DND-41 (cell line): Measurements from ENCODE around the gene PAN3.

Experiments
- ATAC-seq: fragments of 200-7000 bp; cut with Tn5 transposase; 3 replicates; pipeline ENCODE4 v1.9.1; 2021; ENCODE audit warnings: low read depth; ENCODE audit not compliant: insufficient read depth
- DNase-seq: peaks from one replicate; pipeline ENCODE4 v3.0.0-alpha.2; 2020
- H2AFZ ChIP-seq: 2 replicates; pipeline ENCODE4 v1.6.0; 2012; ENCODE audit warnings: low read depth, low read length
- H3K27ac ChIP-seq: 2 replicates; pipeline ENCODE4 v1.5.1; 2012; ENCODE audit warnings: low read length, inconsistent platforms
- H3K27me3 ChIP-seq: fragments of 200-600 bp; sonication (generic); 2 replicates; pipeline ENCODE4 v1.6.0; 2012; ENCODE audit warnings: low read length, mild to moderate bottlenecking, inconsistent platforms; ENCODE audit not compliant: insufficient read depth, poor library complexity
- H3K36me3 ChIP-seq: 2 replicates; pipeline ENCODE4 v1.5.1; 2012; ENCODE audit warnings: low read length, inconsistent platforms; ENCODE audit not compliant: insufficient read depth
- H3K4me1 ChIP-seq: 2 replicates; pipeline ENCODE4 v1.5.1; 2012; ENCODE audit warnings: mild to moderate bottlenecking, low read length; ENCODE audit not compliant: insufficient read depth
- H3K4me2 ChIP-seq: 2 replicates; pipeline ENCODE4 v1.6.0; 2012; ENCODE audit warnings: mild to moderate bottlenecking, moderate library complexity, low read length, inconsistent platforms; ENCODE audit not compliant: insufficient read depth
- H3K4me3 ChIP-seq, 2 experiments: fragments of 200-600 bp in 1 of 2; shearing (Covaris generic) in 1 of 2; 2 replicates each; pipeline ENCODE4 v1.5.1; 2012 to 2016; ENCODE audit warnings: inconsistent platforms in 2 of 2, low read length in 2 of 2, mild to moderate bottlenecking in 2 of 2, low read depth in 1 of 2, moderate library complexity in 1 of 2
- H3K79me2 ChIP-seq: 2 replicates; pipeline ENCODE4 v1.6.0; 2012; ENCODE audit warnings: low read length, inconsistent platforms; ENCODE audit not compliant: insufficient read depth
- H3K9ac ChIP-seq: 2 replicates; pipeline ENCODE4 v1.6.0; 2012; ENCODE audit warnings: low read depth, mild to moderate bottlenecking, inconsistent platforms, low read length, moderate library complexity
- H3K9me3 ChIP-seq: 2 replicates; pipeline ENCODE4 v1.5.1; 2012; ENCODE audit warnings: low read length, moderate library complexity, mild to moderate bottlenecking, inconsistent platforms; ENCODE audit not compliant: insufficient read depth, severe bottlenecking
- H4K20me1 ChIP-seq: 2 replicates; pipeline ENCODE4 v1.6.0; 2012; ENCODE audit warnings: low read length; ENCODE audit not compliant: insufficient read depth
- EZH2 ChIP-seq: IDR thresholded peaks from 3 replicates; pipeline ENCODE4 v1.6.1; 2012; ENCODE audit warnings: borderline replicate concordance, low read depth, mild to moderate bottlenecking, moderate library complexity, low read length, inconsistent platforms; ENCODE audit not compliant: severe bottlenecking
- TF ChIP-seq, protein P1 (sequence below): IDR thresholded peaks from 2 replicates; pipeline ENCODE4 v1.5.1; 2012; ENCODE audit warnings: borderline replicate concordance, low read length, moderate library complexity, mild to moderate bottlenecking; ENCODE audit not compliant: poor library complexity, severe bottlenecking; ENCODE audit errors: extremely low read depth

Gene PAN3

DNA sequence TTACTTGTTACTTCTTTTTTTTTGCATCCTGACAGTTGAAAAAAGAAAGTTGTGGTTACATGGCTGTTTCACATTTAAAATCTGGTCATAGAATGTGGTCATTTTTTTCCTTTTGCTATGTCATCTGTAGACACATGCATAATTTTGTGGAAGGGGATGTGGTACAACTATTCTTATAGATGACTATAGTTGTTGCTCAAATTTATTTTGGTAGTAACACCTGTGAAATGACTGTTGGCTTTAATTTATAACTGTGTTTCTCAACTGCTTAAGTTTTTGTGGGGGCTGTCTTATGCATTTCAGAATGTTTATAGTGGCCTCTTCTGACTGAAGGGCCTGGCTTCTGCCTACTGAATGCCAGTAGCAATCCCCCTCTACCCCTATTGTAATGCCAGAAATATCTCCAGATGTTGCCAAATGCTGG is 130.5 kb downstream of the PAN3 start:
- Histone ChIP-seq H3K27me3 (no peaks in the 10 kb centered on the region), H3K4me3 (no peak overlapping the region), H3K4me2 (0 out of 2 replicates have a peak overlapping the region, but pooled peaks have one; percentile 21), H3K9me3 (peaks cover 7% of the 10 kb centered on the region), H4K20me1 (no peaks in the 10 kb centered on the region), H2AFZ (no peak overlapping the region), H3K4me1 (peaks cover 34% of the 10 kb centered on the region), H3K36me3 (peaks cover 71% of the 10 kb centered on the region), H3K27ac (peak overlapping the region; percentile 86), H3K79me2 (peaks cover 8% of the 10 kb centered on the region), H3K9ac (peak overlapping the region; percentile 47)
- peak; percentile 95 for ATAC-seq
- peak; percentile 47 for DNase-seq
- TF ChIP-seq, protein P1, sequence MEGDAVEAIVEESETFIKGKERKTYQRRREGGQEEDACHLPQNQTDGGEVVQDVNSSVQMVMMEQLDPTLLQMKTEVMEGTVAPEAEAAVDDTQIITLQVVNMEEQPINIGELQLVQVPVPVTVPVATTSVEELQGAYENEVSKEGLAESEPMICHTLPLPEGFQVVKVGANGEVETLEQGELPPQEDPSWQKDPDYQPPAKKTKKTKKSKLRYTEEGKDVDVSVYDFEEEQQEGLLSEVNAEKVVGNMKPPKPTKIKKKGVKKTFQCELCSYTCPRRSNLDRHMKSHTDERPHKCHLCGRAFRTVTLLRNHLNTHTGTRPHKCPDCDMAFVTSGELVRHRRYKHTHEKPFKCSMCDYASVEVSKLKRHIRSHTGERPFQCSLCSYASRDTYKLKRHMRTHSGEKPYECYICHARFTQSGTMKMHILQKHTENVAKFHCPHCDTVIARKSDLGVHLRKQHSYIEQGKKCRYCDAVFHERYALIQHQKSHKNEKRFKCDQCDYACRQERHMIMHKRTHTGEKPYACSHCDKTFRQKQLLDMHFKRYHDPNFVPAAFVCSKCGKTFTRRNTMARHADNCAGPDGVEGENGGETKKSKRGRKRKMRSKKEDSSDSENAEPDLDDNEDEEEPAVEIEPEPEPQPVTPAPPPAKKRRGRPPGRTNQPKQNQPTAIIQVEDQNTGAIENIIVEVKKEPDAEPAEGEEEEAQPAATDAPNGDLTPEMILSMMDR = peak; percentile 68
- TF ChIP-seq EZH2 = no peak

DNA sequence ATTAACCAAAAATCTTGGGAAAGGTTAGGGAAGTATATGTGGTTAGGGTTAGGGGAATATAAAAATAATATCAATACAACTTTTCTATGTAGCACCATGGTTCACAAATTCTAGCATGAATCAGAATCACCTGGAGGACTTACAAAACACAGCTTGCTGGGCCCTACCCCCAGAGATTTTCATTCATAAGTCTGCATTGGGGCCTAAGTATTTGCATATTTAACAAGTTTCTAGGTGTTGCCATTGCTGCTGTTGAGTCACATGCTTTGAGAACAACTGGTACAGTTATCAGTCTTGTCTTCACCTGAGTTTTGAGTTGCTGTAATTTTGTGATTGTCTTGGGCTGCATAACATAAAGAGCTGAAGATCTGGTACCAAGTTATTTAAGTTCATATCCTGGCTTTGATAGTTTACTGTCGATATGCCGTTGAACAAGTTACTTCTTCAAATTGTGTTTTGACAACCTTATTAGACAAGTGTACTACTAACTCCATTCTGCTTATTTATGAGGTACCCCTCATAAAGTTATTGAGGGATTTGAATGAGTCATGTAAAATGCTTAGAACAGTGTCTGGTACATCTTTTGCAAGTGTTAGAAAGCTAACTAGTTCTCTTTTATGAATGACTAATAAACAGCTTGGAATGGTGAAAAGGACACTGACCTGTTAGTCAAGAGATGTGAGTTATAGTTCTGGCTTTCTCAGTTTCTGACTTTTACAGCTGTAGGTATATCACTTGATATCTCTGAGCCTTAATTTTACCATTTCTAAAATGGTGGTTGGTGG is 132.9 kb downstream of the PAN3 start:
- Histone ChIP-seq H3K27me3 (no peaks in the 10 kb centered on the region), H3K4me3 (no peak overlapping the region), H3K9ac (no peak overlapping the region), H4K20me1 (no peaks in the 10 kb centered on the region), H3K4me1 (peaks cover 34% of the 10 kb centered on the region), H3K9me3 (peaks cover 7% of the 10 kb centered on the region), H3K36me3 (peaks cover 77% of the 10 kb centered on the region), H3K4me2 (no peak overlapping the region), H2AFZ (no peak overlapping the region), H3K79me2 (peaks cover 8% of the 10 kb centered on the region), H3K27ac (peak overlapping the region; percentile 17)
- no peak for TF ChIP-seq EZH2
- TF ChIP-seq, protein P1 = no peak
- no peak for ATAC-seq
- no peak for DNase-seq

DNA sequence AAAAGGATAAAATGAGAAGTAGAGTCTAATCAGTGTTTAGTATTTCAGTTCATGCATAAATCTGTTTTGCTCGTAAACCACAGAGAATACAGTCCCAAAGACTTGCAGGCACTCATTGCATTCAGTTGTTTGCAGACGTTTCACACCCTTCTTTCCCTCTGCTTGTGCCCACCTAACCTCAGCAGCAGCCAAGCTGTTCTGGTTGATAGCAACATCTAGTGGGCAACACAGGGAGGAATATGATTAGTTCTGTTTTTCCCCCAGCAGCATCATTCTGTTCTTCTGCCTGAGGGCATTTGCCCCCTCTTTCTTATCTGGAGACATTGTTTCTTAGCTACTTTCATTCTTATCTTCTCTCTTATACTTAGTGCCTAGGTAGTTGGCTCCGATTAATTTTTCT is 135.6 kb downstream of the PAN3 start:
- peaks cover 8% of the 10 kb centered on the region for H3K79me2 ChIP-seq
- ATAC-seq = peak; percentile 46; the same call in 1 of the 3 replicates
- no peaks in the 10 kb centered on the region for H4K20me1 ChIP-seq
- peak; percentile 22 for DNase-seq
- TF ChIP-seq EZH2 = no peak
- TF ChIP-seq, protein P1 = peak; percentile 56
- no peak overlapping the region for H3K4me3 ChIP-seq
- H3K27ac ChIP-seq = peak overlapping the region; percentile 26
- H3K4me2 ChIP-seq = no peak overlapping the region
- no peak overlapping the region for H3K9ac ChIP-seq
- H3K4me1 ChIP-seq = peaks cover 13% of the 10 kb centered on the region
- peaks cover 82% of the 10 kb centered on the region for H3K36me3 ChIP-seq
- no peaks in the 10 kb centered on the region for H3K27me3 ChIP-seq
- H2AFZ ChIP-seq = no peak overlapping the region
- H3K9me3 ChIP-seq = no peaks in the 10 kb centered on the region
